Ecto neural progenitor cell (in vitro differentiated cells): ENCODE data around the gene EHF.

Source experiments
- DNase-seq: peaks from one replicate; pipeline ENCODE4 v3.0.0-alpha.2; 2018; ENCODE audit warnings: low spot score

Gene EHF

GRCh38 chr11:34625576-34625975 is 4.7 kb downstream of the EHF start:
- DNase-seq: no peak

- no peak for DNase-seq
Measured at GRCh38 chr11:34626393-34626792, 5.5 kb downstream of the EHF start.

- no peak for DNase-seq
Measured at GRCh38 chr11:34627197-34627596, 6.3 kb downstream of the EHF start.

GRCh38 chr11:34629711-34630110 is 8.8 kb downstream of the EHF start:
- DNase-seq: no peak

GRCh38 chr11:34630544-34630943 is 9.7 kb downstream of the EHF start:
- DNase-seq: no peak

GRCh38 chr11:34631297-34631696 is 10.4 kb downstream of the EHF start:
- no peak for DNase-seq

GRCh38 chr11:34631737-34632104 is 10.8 kb downstream of the EHF start:
- DNase-seq: no peak

- no peak for DNase-seq
Measured at GRCh38 chr11:34632105-34632791, 11.4 kb downstream of the EHF start.

GRCh38 chr11:34633640-34633989 is 12.7 kb downstream of the EHF start:
- DNase-seq: no peak

- no peak for DNase-seq
Measured at GRCh38 chr11:34633990-34634693, 13.2 kb downstream of the EHF start.

GRCh38 chr11:34634694-34635062 is 13.8 kb downstream of the EHF start:
- DNase-seq: no peak

- DNase-seq: no peak
Measured at GRCh38 chr11:34636127-34636526, 15.2 kb downstream of the EHF start.

- DNase-seq: no peak
Measured at GRCh38 chr11:34637303-34637702, 16.4 kb downstream of the EHF start.

GRCh38 chr11:34638897-34639296 is 18.0 kb downstream of the EHF start:
- no peak for DNase-seq

- no peak for DNase-seq
Measured at GRCh38 chr11:34639545-34639944, 18.7 kb downstream of the EHF start.

GRCh38 chr11:34640050-34640923 is 19.4 kb downstream of the EHF start:
- DNase-seq: peak; percentile 60

GRCh38 chr11:34640924-34641275 is 20.0 kb downstream of the EHF start:
- DNase-seq: no peak

- no peak for DNase-seq
Measured at GRCh38 chr11:34641456-34641855, 20.6 kb downstream of the EHF start.

GRCh38 chr11:34642001-34642554 is 21.2 kb downstream of the EHF start:
- DNase-seq: no peak

GRCh38 chr11:34642873-34643272 is 22.0 kb downstream of the EHF start:
- DNase-seq: no peak

GRCh38 chr11:34643311-34643710 is 22.4 kb downstream of the EHF start:
- no peak for DNase-seq

GRCh38 chr11:34643846-34644245 is 23.0 kb downstream of the EHF start:
- no peak for DNase-seq
